NCI-H2171 (cell line): ENCODE results near the gene DUS1L.
A peak's percentile ranks its signal among the peaks of the same experiment; 100 is the strongest.

Source experiments
- DNase-seq: peaks from one replicate; lab custom pipeline; 2025; lab: John Stamatoyannopoulos, UW

The DUS1L gene

GRCh38 chr17:82023447-82024241 lies 42.0 kb downstream of the DUS1L start:
- no peak for DNase-seq

DNA sequence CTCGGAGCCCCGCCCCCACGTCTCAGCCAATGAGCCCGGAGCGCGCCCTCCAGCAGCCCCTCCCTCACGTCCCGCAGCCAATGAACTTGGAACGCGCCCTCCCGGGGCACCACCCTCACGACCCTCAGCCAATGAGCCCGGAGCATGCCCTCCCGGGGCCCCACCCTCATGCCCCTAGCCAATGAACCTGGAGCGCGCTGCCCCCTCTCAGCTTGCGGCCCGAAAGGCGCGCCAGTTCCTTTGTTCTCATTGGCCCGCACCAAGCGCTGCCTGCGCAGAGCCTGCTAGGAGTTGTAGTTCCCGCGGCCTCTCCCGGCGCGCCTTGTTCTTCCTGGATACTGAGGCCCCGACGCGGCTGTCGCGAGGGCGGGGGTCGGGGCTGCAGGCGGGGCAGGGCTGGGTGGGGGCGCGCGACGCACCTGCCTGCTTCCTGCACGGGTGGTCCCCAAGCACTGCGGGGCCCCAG lies 42.6 kb downstream of the DUS1L start, which contains the start of gene LRRC45:
TSS of gene LRRC45 (plus strand) at position 325 of the 466 bp plus-strand sequence. CDS start 339 bp downstream, outside the sequence.
- DNase-seq: peak; percentile 100

DNA sequence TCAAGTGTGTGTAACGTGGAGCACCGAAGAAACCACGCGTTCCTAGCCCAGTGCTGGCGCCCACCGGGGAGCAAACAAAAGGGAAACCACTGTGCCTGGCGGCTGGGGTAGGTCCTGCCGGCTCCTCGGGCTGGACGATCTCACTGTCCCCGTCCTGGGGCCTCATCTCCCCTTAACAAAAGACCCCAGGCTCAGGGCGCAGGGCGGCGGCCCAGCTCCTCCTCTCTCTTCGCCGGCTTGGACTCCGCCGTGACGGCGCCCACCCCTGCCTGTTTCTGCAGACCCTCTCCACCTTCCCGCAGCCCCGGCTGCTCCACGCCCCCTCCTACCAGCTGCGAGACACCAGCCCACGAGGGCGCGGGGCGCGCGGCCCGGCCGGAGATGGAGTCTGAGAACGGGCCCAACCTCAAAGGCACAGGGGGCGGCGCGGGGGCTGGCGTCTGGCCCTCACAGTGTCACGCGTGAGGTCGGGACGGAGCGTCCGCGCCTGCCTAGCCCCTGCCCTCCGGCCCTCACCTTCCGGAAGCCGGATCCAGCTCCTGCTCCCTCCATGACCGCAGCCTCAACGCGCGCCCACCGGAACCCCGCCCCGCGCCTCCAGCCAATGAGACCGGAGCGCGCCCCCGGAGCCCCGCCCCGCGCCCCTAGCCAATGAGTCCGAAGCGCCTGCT lies 43.2 kb downstream of the DUS1L start, which contains the start of gene CENPX:
TSS of gene CENPX (minus strand) at position 569 of the 671 bp plus-strand sequence. CDS start at position 552, 17 bp downstream.
- DNase-seq: no peak

GRCh38 chr17:82021900-82022309 lies 43.7 kb downstream of the DUS1L start:
- DNase-seq: no peak

- DNase-seq: peak; percentile 29
These were observed 44.3 kb downstream of the DUS1L start for GRCh38 chr17:82021107-82021899.

DNA sequence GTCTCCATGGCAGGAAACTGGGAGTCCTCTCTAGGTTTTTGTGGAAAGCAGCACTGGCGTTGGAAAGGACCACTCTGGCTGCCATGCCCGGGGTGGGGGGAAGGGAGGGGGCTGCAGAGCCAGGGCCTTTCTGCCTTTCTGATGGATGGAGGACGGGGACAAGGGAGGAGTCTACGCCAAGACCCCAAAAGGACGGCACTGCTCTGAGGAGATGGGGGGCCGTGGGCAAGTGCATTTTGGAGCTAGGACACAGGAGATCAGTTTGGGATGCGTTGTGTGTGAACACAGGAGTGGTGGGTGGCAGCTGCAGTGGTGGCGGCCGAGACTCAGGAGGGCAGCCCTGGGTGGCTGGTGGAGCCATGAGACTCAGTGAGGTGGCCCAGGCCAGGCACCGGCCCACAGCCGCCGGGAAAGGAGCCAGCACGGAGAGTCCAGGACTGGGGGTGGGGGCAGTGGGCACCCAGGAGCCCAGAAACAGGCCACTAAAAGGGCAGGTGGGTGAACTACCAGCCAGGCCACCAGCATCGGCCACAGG lies 45.0 kb downstream of the DUS1L start:
- no peak for DNase-seq

GRCh38 chr17:82019690-82020571 lies 45.7 kb downstream of the DUS1L start:
- DNase-seq: no peak

GRCh38 chr17:82018989-82019689 lies 46.5 kb downstream of the DUS1L start:
- DNase-seq: no peak

DNA sequence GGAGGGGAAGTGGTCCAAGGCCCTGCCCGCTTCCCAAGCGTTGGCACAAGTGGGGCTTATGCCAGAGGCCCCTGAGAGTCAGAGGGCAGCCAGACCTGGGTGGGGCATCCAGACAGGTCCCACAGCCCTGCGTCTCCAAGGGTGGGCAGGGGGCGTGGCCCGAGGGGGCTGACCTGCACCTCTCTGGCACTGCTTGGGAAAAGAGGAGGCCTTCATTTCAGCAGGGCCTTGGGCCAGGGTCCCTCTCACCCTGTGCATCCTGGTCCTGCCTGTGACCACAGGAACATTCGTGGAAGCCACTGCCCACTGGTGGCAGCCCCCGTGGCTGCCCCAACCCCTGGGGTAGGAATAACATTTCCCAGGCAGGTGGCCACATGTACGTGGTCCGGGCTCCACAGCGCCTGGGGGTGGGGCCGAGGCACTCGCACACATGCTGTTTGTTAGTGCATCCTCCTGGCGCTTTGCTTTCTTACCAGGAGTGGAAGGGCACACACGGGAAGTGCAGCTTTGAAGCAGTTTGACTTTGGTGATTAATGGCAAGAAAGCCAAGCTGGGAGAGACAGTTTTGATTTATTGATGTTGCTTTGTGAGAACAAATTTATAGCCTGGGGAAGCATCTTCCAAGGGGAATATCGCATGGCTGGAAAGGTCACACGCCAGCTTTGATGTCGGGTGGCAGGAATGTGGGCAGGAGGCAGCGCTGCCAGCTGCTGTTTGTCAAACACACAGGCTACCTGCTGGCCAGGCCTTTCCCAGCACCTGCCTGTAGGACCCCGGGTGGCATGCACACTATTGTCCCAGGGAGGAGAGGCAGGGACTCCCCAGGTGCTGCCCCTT lies 47.2 kb downstream of the DUS1L start:
- DNase-seq: no peak

DNA sequence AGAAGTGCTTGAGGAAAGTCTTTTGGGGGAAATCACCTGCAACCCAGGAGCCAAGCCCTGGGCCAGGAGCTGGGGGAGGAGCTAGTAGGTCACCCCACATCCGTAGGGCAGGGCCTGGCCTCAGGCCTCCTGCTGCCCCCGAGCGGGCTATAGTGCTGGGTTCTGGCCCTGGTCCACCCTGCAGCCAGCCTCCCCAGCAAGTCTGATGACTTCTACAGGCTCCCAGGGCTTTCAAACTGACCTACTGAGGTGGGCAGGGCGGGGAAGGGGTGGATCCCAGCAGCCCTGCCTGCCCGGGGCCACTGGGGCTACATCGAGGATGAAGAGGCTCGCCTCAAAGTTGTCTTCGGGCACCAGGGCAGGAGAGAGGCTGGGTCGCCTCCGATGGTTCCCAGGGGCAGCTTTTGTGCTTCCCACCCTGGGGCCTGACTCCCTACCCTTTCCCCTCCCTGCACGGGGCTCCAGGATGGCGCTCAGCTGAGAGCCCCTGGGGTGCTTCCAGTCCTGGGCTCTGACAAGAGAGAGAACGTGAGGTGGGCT lies 47.9 kb downstream of the DUS1L start:
- no peak for DNase-seq

DNA sequence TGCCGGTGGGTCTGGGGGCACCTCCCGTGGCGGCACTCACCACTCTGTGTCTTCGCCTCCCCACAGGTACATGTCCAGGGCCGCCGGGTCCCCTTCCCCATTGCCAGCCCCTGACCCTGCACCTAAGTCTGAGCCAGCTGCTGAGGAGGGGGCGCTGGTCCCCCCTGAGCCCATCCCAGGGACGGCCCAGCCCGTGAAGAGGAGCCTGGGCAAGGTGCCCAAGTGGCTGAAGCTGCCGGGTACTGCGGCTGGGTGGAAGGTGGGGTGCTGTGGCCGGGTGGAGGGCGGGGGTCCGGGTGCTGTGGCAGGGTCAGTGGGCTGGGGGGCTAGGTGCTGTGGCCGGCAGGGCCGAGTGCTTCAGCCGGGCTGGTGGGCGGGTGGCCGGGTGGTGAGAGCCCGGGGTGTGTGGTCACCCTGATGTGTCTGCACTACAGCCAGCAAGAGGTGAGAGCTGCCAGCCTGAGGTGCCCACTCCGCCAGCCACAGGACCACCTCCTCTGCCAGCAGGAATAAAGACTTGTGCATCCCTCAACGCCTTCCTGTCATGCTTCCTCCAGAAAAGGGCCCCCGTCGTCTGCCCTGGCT lies 48.6 kb downstream of the DUS1L start:
- DNase-seq: no peak

- DNase-seq: no peak
These were observed 49.3 kb downstream of the DUS1L start for GRCh38 chr17:82016061-82016874.

- no peak for DNase-seq
These were observed 50.2 kb downstream of the DUS1L start for GRCh38 chr17:82015311-82015971.

DNA sequence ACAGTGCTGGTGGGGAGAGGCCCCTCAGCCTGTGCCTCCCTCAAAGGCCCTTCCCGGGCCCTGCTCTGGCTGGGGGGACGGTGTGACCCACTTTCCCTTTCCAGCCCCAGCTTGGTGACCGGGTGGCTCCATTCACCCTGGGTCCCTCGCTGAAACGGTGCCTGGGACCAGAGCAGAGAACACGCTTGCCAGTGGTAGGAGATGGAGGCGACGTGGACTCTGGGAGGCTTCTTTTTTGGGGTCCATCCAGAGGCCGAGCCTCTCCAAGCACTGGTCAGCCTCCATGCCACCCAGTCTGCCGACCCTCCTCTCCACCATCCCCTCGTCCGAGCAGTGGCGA lies 50.7 kb downstream of the DUS1L start:
- no peak for DNase-seq

DNA sequence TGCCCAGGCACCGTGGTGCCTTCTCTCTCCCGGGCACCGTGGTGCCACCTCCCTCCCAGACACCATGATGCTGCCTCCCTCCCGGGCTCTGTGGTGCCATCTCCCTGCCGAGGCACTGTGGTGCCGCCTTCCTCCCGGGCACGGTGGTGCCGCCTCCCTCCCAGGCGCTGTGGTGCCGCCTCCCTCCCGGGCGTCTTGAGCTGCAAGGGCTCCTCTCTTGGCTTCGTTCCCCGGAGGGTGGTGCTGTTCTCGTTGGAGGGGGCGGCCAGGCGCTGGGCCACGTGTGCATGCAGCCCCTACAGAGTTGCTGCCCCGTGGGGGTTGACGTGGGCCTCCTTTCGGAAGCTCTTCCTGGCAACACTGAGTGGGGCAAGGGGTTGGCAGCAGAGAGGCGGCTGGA lies 51.2 kb downstream of the DUS1L start:
- no peak for DNase-seq

GRCh38 chr17:82013772-82014321 lies 51.8 kb downstream of the DUS1L start:
- DNase-seq: no peak

DNA sequence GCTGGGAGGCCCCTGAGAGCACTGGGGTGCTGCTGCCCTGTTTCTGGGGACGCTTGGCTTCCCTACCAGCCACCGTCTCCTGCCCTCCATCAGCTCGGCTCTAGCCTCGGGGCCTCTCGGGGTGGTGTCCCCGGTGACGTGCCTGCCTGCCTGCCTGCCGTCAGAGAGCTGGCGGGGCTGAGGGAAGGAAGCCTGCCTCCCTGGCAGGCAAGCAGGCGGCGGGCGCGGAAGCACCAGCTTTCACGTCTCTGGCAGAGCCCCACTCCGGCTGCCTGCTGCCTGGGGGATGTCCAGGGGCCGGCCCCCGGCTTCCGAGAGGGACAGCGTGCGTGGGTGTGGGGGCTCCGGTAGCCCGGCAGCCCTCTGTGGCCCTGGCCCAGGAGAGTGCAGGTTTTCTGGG lies 52.3 kb downstream of the DUS1L start:
- DNase-seq: no peak
